ENCODE data around the gene PHPT1. TPM values are rescaled to one million over a fixed set of nuclear protein-coding genes. Genes with fewer than 3 reads are reported as not detected.
"Not testable (repeated sequence)": the region's sequence is repeated elsewhere in the genome, so short reads cannot be mapped to it uniquely, and the experiment has no call there.

PHPT1 gene
- total RNA-seq (100 to 1,000 TPM in 1 of 2 donors, 10 to 100 TPM in 1; 75.0 to 124 TPM), polyA plus RNA-seq (100 to 1,000 TPM; 110 to 195 TPM)
- long read RNA-seq, donor 1, transcript PHPT1-204 (2 exons, 627 nt) = minor isoform, 11 of 167 reads
- long read RNA-seq, donor 1, transcript PHPT1-201 (3 exons, 890 nt) = major isoform, 136 of 167 reads
- long read RNA-seq, donor 1, transcript PHPT1-205 (3 exons, 1,316 nt) = minor isoform, 5 of 167 reads
- long read RNA-seq, donor 1, partial matches to known transcripts = 12 of 167 reads
- long read RNA-seq, donor 1, other reads (novel, unspliced or antisense) = 0 of 167 reads
- long read RNA-seq, donor 2, transcript PHPT1-201 (3 exons, 890 nt) = major isoform, 79 of 87 reads
- long read RNA-seq, donor 2, partial matches to known transcripts = 0 of 87 reads
- long read RNA-seq, donor 2, other reads (novel, unspliced or antisense) = 0 of 87 reads
- long read RNA-seq, donor 3, transcript PHPT1-204 (2 exons, 627 nt) = minor isoform, 7 of 109 reads
- long read RNA-seq, donor 3, transcript PHPT1-201 (3 exons, 890 nt) = major isoform, 96 of 109 reads
- long read RNA-seq, donor 3, partial matches to known transcripts = 0 of 109 reads
- long read RNA-seq, donor 3, other reads (novel, unspliced or antisense) = 0 of 109 reads
- long read RNA-seq, donor 4, transcript PHPT1-201 (3 exons, 890 nt) = major isoform, 110 of 115 reads
- long read RNA-seq, donor 4, partial matches to known transcripts = 0 of 115 reads
- long read RNA-seq, donor 4, other reads (novel, unspliced or antisense) = 0 of 115 reads
- long read RNA-seq, donor 5, transcript PHPT1-201 (3 exons, 890 nt) = major isoform, 208 of 239 reads
- long read RNA-seq, donor 5, transcript PHPT1-204 (2 exons, 627 nt) = minor isoform, 13 of 239 reads
- long read RNA-seq, donor 5, partial matches to known transcripts = 14 of 239 reads
- long read RNA-seq, donor 5, other reads (novel, unspliced or antisense) = 0 of 239 reads

- Histone ChIP-seq H3K4me1 (ENCODE audit: control insufficient read depth in 5 of 5, insufficient read depth in 5 of 5, low read length in 5 of 5) (peaks cover 0 to 23% (median 9%) of the 10 kb centered on the region in 5 donors), H3K36me3 (ENCODE audit: control insufficient read depth in 4 of 4, insufficient read depth in 4 of 4, low read length in 4 of 4) (peaks cover 0 to 6% (median 2%) of the 10 kb centered on the region in 4 donors), H3K27me3 (ENCODE audit: control insufficient read depth in 3 of 3, insufficient read depth in 3 of 3, low read length in 2 of 3) (peaks cover 0 to 16% (median 8%) of the 10 kb centered on the region in 3 donors), H3K9me3 (ENCODE audit: control insufficient read depth in 4 of 4, insufficient read depth in 3 of 4, low read length in 3 of 4) (peaks cover 0 to 3% (median 0%) of the 10 kb centered on the region in 4 donors), H3K9ac (ENCODE audit: insufficient read depth in 1 of 2, low read length in 2 of 2) (peak within 1 kb of the TSS; percentile 37 to 61), H3K4me3 (peak within 1 kb of the TSS; percentile 77), H3K27ac (ENCODE audit: low read depth in 1 of 2, low read length in 1 of 2) (peak within 1 kb of the TSS; percentile 86 to 88)
- WGBS, 2 donors = 0 to 1% methylated on average over 62 to 77 of the region's 77 CpGs
- no peak for TF ChIP-seq CTCF (IDR thresholded peaks at IDR 0.05; ENCODE audit: control extremely low read depth, extremely low read depth)
- peak; percentile 99 to 100 (median 99) for DNase-seq
- ATAC-seq (ENCODE audit: insufficient read depth, low FRiP score) = peak; percentile 91
These were observed at the start of gene PHPT1 for GRCh38 chr9:136849038-136849959. Gene PHPT1 (plus strand): TSS chr9:136849409. CDS start chr9:136849431, 22 bp downstream.

- ATAC-seq (ENCODE audit: insufficient read depth, low FRiP score) (peak; percentile 84), DNase-seq (peak; percentile 76 to 88 (median 84))
- no peak for TF ChIP-seq CTCF (IDR thresholded peaks at IDR 0.05; ENCODE audit: control extremely low read depth, extremely low read depth)
- H3K9ac ChIP-seq (ENCODE audit: insufficient read depth in 1 of 2, low read length in 2 of 2) = no peak overlapping the region
- no peaks in the 10 kb centered on the region for H3K9me3 ChIP-seq (ENCODE audit: control insufficient read depth in 4 of 4, insufficient read depth in 3 of 4, low read length in 3 of 4)
- H3K4me3 ChIP-seq = no peak overlapping the region
- peaks cover 0 to 21% (median 5%) of the 10 kb centered on the region in 3 donors for H3K27me3 ChIP-seq (ENCODE audit: control insufficient read depth in 3 of 3, insufficient read depth in 3 of 3, low read length in 2 of 3)
- WGBS, 2 donors = 1% methylated on average over 44 to 63 of the region's 63 CpGs
- H3K4me1 ChIP-seq (ENCODE audit: control insufficient read depth in 5 of 5, insufficient read depth in 5 of 5, low read length in 5 of 5) = peaks cover 0 to 30% (median 10%) of the 10 kb centered on the region in 5 donors
- H3K36me3 ChIP-seq (ENCODE audit: control insufficient read depth in 4 of 4, insufficient read depth in 4 of 4, low read length in 4 of 4) = peaks cover 0 to 2% (median 0%) of the 10 kb centered on the region in 4 donors
- H3K27ac ChIP-seq (ENCODE audit: low read depth in 1 of 2, low read length in 1 of 2) = no peak overlapping the region
These were observed 49.2 kb upstream of the PHPT1 start for GRCh38 chr9:136799854-136800657.

GRCh38 chr9:136802321-136802720 is 46.9 kb upstream of the PHPT1 start:
- TF ChIP-seq CTCF (IDR thresholded peaks at IDR 0.05; ENCODE audit: control extremely low read depth, extremely low read depth) = no peak
- Histone ChIP-seq H3K4me1 (ENCODE audit: control insufficient read depth in 5 of 5, insufficient read depth in 5 of 5, low read length in 5 of 5) (peaks cover 0 to 26% (median 9%) of the 10 kb centered on the region in 5 donors), H3K9me3 (ENCODE audit: control insufficient read depth in 4 of 4, insufficient read depth in 3 of 4, low read length in 3 of 4) (no peaks in the 10 kb centered on the region), H3K9ac (ENCODE audit: insufficient read depth in 1 of 2, low read length in 2 of 2) (no peak overlapping the region), H3K36me3 (ENCODE audit: control insufficient read depth in 4 of 4, insufficient read depth in 4 of 4, low read length in 4 of 4) (peaks cover 0 to 3% (median 0%) of the 10 kb centered on the region in 4 donors), H3K27me3 (ENCODE audit: control insufficient read depth in 3 of 3, insufficient read depth in 3 of 3, low read length in 2 of 3) (peaks cover 0 to 21% (median 5%) of the 10 kb centered on the region in 3 donors), H3K4me3 (no peak overlapping the region), H3K27ac (ENCODE audit: low read depth in 1 of 2, low read length in 1 of 2) (no peak overlapping the region)
- no peak for DNase-seq
- ATAC-seq (ENCODE audit: insufficient read depth, low FRiP score) = no peak
- 81 to 86% methylated on average over 6 of the region's 6 CpGs for WGBS, 2 donors

- not testable (repeated sequence) for H3K4me3 ChIP-seq; H3K9me3 ChIP-seq (ENCODE audit: control insufficient read depth in 4 of 4, insufficient read depth in 3 of 4, low read length in 3 of 4); H3K9ac ChIP-seq (ENCODE audit: insufficient read depth in 1 of 2, low read length in 2 of 2); H3K27ac ChIP-seq (ENCODE audit: low read depth in 1 of 2, low read length in 1 of 2); ATAC-seq (ENCODE audit: insufficient read depth, low FRiP score); H3K36me3 ChIP-seq (ENCODE audit: control insufficient read depth in 4 of 4, insufficient read depth in 4 of 4, low read length in 4 of 4); DNase-seq
- H3K4me1 ChIP-seq (ENCODE audit: control insufficient read depth in 5 of 5, insufficient read depth in 5 of 5, low read length in 5 of 5) = peaks cover 0 to 26% (median 9%) of the 10 kb centered on the region in 5 donors
- 91 to 98% methylated on average over 7 to 8 of the region's 9 CpGs for WGBS, 2 donors
- H3K27me3 ChIP-seq (ENCODE audit: control insufficient read depth in 3 of 3, insufficient read depth in 3 of 3, low read length in 2 of 3) = peaks cover 0 to 21% (median 5%) of the 10 kb centered on the region in 3 donors
These were observed 46.1 kb upstream of the PHPT1 start for GRCh38 chr9:136803009-136803550.
